GM19438 (cell line): Measurements from ENCODE around the gene MDGA2.
"Not testable (repeated sequence)": the region's sequence is repeated elsewhere in the genome, so short reads cannot be mapped to it uniquely, and the experiment has no call there.

ENCODE experiments used
- ATAC-seq: cut with Tn5 transposase; IDR thresholded peaks from one replicate; pipeline ENCODE4 v1.9.1; 2021; ENCODE audit warnings: low read depth; ENCODE audit not compliant: unreplicated experiment

MDGA2 gene

DNA sequence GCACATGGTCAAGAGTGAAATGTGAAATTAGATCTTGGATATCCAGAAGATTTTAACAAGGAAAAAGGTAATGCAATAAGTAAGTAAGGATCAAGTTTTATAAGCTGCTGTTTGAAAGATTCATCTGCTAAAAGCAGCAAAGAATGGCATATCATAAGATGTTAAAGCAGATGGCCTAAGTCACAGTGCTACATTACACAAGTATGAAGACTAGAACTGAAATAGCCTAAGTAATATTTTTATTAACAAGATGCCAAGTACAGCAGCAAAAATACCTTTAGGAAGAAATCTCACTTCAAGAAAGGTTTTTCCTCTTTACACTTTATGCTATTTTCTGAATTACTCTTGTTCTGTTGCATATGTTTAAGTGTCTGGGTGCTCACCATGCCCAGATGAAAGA lies 414.1 kb downstream of the MDGA2 start:
- ATAC-seq, result no peak

DNA sequence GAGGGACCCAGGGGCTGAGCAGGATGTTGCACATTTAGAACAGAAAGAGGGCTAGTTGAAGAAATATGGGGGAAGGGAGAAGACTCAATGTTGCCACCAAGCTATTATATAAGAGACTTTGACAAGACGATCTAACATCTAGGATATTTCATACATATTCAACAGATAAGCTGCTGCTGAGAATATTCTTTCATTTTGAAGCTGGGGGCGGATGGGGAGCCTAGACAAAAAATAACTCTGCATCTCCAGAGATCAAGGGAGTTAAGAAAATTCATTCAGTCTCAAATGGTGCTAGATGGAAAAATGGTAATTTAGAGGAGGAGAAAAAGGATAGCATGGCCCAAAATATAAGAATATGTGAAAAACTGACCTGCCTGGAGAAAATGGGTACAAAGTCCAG lies 415.6 kb downstream of the MDGA2 start:
- ATAC-seq, result no peak

DNA sequence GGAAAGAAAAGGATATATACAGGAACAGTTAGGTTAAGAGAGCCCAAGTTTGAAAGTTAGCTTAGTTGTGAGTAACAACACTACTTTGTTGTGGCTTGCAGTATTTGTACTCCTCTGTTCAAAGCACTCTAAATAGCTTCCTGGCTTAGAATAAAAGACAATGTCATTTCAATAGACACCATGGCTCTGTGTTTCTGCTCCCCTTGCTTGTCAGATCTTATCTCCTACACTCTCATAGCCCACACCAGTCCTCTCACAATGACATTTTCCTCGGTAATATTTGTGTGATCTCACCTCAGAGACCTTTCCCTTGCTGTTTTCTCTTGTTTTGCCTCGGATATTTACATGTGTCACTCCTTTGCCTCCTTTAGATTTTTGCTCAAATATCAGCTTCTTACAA lies 418.4 kb downstream of the MDGA2 start:
- no peak for ATAC-seq

DNA sequence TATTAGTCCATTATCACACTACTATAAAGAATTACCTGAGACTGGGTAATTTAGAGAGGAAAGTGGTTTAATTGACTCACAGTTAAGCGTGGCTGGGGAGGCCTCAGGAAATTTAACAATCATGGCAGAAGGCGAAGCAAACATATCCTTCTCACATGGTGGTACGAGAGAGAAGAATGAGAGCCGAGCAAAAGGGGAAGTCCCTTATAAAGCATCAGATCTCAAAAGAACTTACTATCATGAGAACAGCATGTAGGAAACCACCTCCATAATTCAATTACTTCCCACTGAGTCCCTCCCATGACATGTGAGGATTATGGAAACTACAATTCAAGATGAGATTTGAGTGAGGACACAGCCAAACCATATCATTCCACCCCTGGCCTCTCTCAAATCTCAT lies 422.6 kb downstream of the MDGA2 start:
- no peak for ATAC-seq

DNA sequence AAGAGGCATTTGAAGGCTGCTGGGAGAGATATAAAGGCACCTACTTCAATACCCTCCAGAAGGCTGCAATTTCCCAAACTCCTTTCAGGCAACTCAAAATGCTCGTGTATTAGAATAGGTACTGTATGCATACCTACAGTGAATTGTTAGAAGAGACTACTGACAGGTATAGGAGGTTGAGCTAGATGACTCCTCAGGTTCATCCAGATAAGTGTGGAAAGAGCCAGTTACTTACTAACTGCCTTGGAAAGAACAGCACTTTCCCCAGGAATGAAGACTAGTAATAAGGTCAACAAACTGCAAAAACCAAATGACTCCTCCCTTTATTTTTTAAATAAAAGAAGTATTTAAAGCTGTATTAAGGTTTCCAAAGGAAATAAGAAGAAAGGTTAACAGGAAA lies 429.0 kb downstream of the MDGA2 start:
- no peak for ATAC-seq

DNA sequence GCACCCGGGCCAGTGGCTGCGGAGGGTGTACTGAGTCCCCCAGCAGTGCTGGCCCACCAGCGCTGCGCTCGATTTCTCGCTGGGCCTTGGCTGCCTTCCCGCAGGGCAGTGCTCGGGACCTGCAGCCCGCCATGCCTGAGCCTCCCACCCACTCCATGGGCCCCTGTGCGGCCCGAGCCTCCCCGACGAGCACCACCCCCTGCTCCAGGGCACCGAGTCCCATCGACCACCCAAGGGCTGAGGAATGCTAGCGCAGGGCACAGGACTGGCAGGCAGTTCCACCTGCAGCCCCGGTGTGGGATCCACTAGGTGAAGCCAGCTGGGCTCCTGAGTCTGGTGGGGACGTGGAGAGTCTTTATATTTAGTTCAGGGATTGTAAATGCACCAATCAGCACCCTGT lies 432.8 kb downstream of the MDGA2 start:
- not testable (repeated sequence) for ATAC-seq

DNA sequence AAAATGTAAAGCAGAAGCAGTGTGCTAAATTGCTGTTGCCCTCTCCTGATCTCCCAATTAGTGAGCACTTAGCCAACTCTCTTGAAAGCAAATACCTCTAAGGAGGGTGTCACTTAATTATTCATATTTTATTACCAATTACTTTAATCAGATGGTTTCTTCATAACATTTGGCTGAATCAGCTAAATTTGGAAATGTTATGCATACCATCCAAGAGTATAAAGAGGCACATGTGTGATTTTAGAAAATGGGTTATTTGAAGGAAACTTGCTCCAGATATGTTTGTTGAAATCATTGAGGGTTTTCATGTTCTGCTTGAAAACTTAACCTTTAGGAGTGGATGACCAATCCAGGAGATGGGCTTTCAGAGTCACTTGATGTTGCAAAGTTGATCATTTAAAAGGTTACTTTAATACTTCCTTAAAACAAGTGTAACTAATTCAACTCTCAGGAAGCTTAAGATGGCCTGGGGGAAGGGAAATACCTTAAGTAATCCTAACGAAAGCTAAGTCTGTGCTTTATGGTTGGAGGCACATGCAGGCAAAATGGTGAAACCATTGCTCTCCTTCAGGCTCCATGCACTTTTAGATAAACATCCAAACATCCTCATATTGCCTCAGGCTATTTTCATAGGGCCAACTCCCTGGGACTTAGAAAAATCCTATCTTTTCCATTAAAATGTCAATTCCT lies 434.5 kb downstream of the MDGA2 start:
- ATAC-seq, result no peak

DNA sequence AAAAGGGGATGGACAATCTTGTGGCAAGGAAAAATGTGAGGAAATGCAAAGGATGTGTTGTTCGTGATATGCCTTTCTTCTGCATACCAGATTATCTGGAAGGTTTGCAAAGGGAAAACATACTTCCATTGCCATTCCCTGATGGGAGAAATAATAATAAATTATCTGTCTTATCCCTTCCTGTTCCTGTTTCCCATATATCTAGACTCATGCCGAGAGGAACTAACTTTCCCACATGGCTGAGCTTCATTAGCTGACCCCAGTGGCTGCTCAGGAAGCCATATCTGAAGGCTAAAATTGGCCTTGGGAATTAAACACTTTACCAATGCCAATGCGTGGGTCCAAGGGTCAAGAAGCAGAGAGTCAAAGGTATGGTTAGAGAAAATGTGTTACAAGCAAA lies 439.8 kb downstream of the MDGA2 start:
- no peak for ATAC-seq

DNA sequence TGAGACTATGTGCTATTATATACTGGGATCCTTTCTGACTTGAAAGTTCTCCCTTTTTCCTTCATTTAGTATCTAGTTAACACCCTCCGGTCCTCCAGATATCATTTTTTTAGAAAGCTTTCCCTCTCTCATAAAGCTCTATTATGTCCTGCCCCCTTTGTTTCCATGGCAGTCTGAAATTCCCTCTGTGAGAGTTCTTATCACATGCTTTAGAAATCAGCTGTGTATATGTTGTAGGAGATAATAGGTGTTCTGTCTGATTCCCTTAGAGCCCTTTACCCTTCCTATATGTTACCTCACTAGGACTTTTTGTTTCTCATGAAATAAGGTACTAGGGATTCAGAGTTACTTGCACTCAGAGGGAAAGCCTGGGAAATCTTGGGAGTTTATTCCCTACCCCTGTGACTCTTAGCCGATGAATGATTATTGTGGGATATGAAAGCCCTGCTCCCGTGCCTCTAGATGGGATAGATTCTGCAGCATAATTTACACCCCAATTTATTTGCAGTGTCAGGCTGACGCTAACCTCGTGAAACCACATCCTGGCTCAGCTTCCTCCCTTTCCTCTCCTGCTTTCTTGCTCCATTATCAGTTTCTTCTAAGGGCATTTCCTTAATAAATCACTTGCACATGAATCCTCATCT lies 448.4 kb downstream of the MDGA2 start:
- ATAC-seq, result no peak

DNA sequence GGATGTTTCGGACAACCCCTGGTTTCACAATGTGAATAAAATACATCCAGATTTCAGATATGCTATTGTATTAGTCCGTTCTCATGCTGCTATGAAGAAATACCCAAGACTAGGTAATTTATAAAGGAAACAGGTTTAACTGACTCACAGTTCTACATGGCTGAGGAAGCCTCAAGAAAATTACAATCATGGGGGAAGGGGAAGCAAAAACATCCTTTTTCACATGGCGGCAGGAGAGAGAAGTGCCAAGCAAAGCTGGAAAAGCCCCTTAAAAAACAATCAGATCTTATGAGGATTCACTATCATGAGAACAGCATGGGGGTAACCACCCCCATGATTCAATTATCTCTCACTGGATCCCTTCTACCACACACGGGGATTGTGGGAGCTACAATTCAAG lies 451.7 kb downstream of the MDGA2 start:
- ATAC-seq, result no peak

DNA sequence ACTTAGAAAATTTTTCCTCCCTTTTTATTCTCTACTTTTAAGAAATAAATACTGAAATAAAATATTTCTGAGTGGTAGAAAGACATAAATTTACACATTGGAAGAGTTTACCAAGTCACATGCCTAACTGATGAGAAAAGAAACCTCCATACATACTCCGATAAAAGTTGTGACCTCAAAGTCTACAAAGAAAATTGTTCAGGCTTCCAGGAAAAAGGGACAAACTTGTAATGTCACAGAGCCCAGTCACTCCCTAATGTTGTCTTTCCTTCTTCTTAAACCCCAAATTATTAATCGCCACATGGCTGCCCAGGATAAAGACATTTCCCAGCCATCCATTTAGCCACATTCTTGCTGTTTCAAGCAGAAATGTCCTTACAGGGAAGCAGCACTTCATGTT lies 455.3 kb downstream of the MDGA2 start:
- no peak for ATAC-seq

DNA sequence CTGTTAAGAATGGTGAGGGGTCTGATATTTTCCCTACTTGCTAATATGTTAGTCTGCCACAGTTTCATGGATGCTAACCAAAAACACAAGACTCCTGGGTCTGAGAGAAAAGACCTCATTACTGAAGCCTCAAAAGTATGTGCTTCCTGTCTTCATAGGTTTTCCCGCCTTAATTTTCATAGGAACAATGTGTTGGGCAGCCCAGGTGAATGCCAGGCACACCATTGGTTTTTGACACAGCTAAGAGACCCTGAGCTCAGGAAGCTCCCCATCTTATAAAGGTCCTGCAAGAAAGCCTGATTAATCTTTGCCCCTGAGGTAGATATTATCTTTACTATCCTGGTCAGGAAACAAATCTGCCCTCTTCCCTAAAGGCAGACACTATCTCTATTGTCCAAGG lies 464.1 kb downstream of the MDGA2 start:
- ATAC-seq, result no peak

DNA sequence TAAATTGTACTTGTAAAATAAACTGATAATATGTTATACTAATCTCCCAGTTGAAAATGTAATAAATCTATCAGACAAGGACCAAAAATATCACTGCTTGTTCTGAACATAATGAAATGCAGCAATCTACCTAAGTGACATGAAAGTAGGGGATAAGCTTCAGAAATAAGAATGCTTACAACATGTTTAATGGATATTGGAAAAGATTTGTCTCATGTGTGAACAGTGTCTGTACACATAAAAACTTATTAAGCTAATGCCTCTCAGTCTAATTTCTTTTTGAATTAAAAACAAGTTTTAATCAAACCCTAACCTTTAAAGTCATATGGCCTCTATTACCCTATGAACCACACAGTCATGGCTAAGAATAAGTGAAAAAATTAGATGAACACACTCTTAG lies 465.3 kb downstream of the MDGA2 start:
- no peak for ATAC-seq

DNA sequence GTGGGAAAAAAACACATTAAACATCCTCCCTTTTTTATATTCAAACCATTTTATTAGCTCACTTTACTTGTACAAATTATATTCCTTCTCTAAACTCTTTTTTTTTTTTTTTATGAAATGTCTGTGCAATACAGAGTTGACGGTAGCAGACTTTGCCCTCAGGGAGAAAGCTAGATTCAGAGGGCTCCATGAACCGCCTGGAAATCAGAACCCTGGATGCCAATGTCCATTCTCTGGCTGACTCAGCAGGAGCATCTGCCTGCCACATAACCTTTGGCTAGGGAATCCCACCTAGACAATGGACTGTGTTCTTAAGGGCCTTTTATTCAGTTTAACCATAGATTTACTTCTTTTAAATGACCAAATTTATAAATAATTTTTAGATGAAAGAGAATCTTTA lies 467.0 kb downstream of the MDGA2 start:
- ATAC-seq, result no peak

DNA sequence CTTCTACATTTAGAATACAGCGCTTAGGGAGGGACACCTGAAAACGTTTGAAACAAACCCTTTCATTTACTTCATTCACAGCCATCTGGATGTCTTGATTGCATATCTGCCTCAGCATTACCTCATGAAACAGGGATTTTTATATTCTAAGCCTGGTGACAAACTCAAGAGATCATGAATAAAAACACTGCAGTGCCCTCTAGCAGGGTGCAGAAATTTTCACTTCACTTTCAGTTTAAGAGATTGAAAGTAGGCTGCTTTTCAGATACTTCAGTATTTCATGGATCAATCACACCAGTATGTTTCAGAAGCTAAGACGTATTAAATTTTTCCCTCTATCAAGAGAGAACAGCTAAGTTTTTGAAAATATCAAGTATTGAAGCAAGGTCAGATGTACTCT lies 467.8 kb downstream of the MDGA2 start:
- ATAC-seq, result no peak

DNA sequence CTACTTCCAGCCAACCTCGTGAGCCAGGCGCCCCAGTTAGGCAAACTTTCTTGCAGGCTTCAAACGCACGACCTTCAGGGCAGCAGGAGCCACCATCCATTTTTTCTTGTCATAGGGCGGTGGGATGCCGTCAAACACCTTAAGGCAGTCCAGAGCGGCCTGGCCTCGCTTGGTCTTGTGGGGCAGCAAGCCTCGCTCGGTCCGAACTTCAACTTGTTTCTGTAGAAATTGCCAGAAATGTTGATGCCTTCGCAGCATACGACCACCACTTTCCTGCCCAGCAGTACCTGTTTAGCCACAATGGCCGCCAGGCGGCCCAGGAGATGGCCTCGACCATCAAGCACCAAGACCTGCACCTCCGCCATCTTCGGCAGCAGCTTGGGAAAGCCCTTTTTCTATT lies 474.7 kb downstream of the MDGA2 start:
- ATAC-seq, result no peak

DNA sequence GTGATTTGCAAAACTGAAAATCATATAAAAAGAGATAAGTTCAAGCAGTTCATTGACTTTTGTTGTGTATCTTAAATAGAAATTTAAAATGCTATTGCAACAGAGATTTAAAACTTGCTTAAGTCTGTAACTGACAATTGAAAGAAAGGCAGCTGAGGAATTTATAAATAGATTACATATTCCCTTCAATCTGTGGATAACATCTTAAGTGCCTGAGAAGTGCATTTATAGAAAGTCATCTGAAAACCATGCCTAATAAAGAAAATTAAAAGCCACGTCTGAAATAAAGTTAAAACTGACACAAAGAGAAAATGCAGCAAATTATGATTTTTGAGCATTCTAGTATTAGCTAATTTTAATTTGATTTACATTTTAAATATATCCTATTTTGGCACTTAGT lies 479.8 kb downstream of the MDGA2 start:
- no peak for ATAC-seq

DNA sequence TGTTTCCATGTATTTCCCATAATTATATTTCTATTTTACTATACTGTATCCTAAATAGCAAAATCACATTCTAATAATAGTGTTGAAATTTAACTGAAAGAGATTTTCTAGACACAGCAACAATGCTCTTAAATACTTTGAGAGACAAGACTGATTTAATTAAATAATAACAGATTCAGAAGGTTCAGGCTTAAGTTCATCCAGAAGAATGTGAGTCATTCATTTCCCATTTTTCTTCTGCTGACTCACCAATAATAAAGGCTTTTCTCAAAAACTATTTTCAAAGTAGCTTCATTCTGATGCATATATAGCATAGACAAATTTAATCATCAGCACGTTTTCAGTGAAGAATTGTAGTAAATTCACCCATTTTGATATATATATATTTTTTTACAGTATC lies 481.4 kb downstream of the MDGA2 start:
- no peak for ATAC-seq

DNA sequence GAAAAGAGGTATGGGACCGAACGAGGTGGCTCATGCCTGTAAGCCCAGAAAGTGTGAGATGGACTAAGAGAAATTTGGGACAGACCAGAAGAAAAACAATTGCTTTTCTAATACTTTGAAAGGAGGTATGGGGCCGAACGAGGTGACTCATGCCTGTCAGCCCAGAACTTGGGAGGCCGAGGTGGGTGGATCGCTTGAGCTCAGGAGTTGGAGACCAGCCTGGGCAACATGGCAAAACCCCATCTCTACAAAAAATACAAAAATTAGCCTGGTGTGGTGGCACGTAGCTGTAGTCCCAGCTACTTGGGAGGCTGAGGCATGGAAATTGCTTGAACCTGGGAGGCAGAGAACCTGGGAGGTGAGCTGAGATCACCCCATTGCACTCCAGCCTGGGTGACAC lies 483.2 kb downstream of the MDGA2 start:
- not testable (repeated sequence) for ATAC-seq

DNA sequence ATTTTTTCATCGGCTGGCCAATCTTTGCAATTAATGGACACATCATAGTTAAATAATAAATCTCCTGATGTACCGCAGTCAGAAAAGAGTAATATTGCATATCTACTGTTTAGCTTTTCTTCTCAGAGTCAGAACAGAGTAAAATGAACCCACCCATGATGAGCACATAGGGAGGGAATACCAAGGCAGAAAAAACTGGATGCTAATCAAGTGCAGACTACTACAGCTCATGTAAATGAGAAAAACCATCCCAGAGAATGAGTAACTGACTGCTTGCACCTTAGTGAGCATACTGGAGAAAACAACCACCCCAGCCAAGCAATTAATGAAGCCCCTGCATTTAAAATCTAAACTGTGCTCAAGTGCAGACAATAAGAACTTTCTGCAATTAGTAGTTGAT lies 483.7 kb downstream of the MDGA2 start:
- no peak for ATAC-seq

DNA sequence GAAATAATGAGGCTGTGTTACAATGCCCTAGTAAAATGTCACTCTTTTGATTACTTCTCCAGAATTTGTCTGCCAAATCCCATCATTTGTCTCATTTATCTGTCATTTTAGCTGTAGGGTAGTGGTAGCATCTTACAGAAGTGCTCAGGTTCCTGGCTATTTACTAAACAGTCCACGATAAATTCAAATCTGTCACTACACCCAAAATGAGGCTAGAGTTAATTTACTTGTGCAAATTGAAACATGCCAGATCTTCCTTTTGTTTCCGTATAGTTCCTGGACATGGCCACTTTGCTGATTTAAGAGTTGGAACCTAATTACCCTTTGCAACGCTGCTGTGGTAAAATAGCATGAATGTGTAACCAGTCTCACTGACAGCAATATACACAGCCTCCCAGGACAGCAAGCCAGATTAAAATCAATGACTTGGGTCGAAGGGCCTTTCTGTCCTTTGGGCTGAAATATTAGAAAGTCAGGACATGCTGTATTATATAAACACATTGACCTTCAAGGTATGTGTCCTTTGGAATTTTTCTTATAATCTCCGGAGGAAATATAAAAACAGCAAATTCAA lies 485.4 kb downstream of the MDGA2 start:
- ATAC-seq, result no peak

DNA sequence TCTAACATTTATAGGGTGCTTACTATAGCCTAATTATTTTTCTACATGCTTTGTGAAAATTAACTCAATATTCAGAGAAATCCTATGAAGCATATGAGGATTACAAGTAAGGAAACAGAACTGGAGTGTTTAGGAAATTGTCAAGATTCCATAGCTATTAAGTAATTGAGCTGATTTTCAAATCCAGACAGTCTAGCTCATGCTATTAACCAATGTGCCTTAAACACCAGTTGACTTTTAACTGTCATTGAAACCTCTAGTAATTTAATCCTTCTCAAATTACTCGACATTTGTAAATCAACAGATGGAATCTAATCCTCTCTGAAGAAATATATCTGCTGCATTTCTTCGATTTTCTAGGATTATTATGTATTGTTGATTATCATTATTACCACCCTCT lies 488.9 kb downstream of the MDGA2 start:
- ATAC-seq, result no peak
